Transverse colon (tissue), 4 donors: ENCODE measurements around the gene IL17RD. TPM values are rescaled to one million over a fixed set of nuclear protein-coding genes. Genes with fewer than 3 reads are reported as not detected.

Experiments used
- DNase-seq: peaks from one replicate; pipeline ENCODE4 v3.0.0-alpha.2; 2019
- H3K27ac ChIP-seq, 4 donors: fragments of 200-600 bp; sonication (generic); 2 replicates each; pipeline ENCODE4 v1.5.1; 2016 to 2018; ENCODE audit warnings: inconsistent platforms in 4 of 4
- H3K27me3 ChIP-seq: fragments of 200-600 bp; sonication (generic); 2 replicates; pipeline ENCODE4 v1.5.1; 2017; ENCODE audit warnings: inconsistent platforms
- H3K36me3 ChIP-seq, 4 donors: fragments of 200-600 bp; sonication (generic); 2 replicates each; pipeline ENCODE4 v1.5.1; 2017 to 2019; ENCODE audit warnings: inconsistent platforms in 4 of 4
- H3K4me1 ChIP-seq, 4 donors: fragments of 200-600 bp; sonication (generic); 2 replicates each; pipeline ENCODE4 v1.5.1; 2017 to 2020; ENCODE audit warnings: inconsistent platforms in 4 of 4
- H3K4me3 ChIP-seq, 4 donors: fragments of 200-600 bp; sonication (generic); 1 replicate in 1 of 4; 2 replicates in 3 of 4; pipeline versions ENCODE4 v1.5.1 to v1.6.1; 2017 to 2019; ENCODE audit warnings: inconsistent platforms in 4 of 4
- H3K9me3 ChIP-seq, 2 donors: fragments of 200-600 bp; sonication (generic); 2 replicates each; pipeline ENCODE4 v1.5.1; 2017 to 2019; ENCODE audit warnings: inconsistent platforms in 2 of 2
- EP300 ChIP-seq: sonication (generic); formaldehyde crosslinking; IDR thresholded peaks from one replicate; pipeline ENCODE4 v1.6.1; 2017; ENCODE audit warnings: antibody characterized with exemption, low read depth
- POLR2A ChIP-seq: fragments of 450-650 bp; IDR thresholded peaks from one replicate; pipeline ENCODE4 v1.6.1; 2016; ENCODE audit warnings: antibody characterized with exemption, mild to moderate bottlenecking, moderate library complexity
- POLR2AphosphoS5 ChIP-seq, 3 donors: sonication (generic); formaldehyde crosslinking; IDR thresholded peaks; one replicate each; pipeline ENCODE4 v1.6.1; 2016; ENCODE audit warnings: antibody characterized with exemption in 3 of 3
- WGBS, 2 donors: methylation state at CpG; one replicate each; pipeline ENCODE4 v1.1.5; 2018; ENCODE audit warnings: low coverage in 1 of 2; 5-methylcytosine and 5-hydroxymethylcytosine counted together
- in situ Hi-C, 4 donors: fragments of 200-750 bp; cut with MboI; loops; one replicate each; pipeline versions ENCODE4 v1.15.0 to v1.15.1; 2017; ENCODE audit warnings: low sequenced_read_pairs in 3 of 4, low pct_ligation_motif_present in 1 of 4, low pct_unique_long_range_greater_than_20kb in 1 of 4
- intact Hi-C: fragments of 100-400 bp; cut with DNase I; formaldehyde crosslinking; loops from one replicate; pipeline ENCODE4 v1.15.1; 2023; ENCODE audit warnings: low total_unique reads
- total RNA-seq, 4 donors: library from RNA; depleted of rRNA; stranded (reverse); fragments of >200 nt; gene quantifications; one replicate each; pipeline ENCODE4 v1.1.0, GENCODE V29; 2016
- TF ChIP-seq, protein P1 (sequence below), 5 experiments: fragments of 200-600 bp in 3 of 5; fragments of 450-650 bp in 2 of 5; sonication (generic) in 3 of 5; IDR thresholded peaks; 1 replicate in 2 of 5; 2 replicates in 3 of 5; pipeline ENCODE4 v1.5.1; 2016 to 2017; ENCODE audit warnings: antibody characterized with exemption in 5 of 5, inconsistent platforms in 3 of 5, mild to moderate bottlenecking in 2 of 5, moderate library complexity in 1 of 5

IL17RD gene
- total RNA-seq, 4 donors from 2014 or later: 1.9 to 40.4 (median 2.7) TPM

DNA sequence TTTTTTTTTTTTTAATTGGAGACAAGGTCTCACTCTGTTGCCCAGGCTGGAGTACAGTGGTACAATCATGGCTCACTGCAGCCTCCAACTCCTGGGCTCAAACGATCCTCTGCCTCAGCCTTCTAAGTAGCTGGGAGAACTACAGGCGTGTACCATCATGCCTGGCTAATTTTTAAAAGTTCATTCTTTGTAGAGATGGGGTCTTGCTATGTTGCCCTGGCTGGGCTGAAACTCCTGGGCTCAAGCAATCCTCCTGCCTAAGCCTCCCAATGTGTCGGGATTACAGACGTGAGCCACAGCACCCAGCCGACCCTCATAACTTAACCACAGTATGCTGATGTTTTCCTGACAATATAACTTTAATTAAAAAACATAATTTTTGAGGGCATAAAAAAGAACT is 24.3 kb downstream of the IL17RD start:
- TF ChIP-seq EP300 (no peak), POLR2AphosphoS5 (IDR thresholded peaks at IDR 0.05) (no peak), POLR2A (no peak)
- TF ChIP-seq, protein P1, sequence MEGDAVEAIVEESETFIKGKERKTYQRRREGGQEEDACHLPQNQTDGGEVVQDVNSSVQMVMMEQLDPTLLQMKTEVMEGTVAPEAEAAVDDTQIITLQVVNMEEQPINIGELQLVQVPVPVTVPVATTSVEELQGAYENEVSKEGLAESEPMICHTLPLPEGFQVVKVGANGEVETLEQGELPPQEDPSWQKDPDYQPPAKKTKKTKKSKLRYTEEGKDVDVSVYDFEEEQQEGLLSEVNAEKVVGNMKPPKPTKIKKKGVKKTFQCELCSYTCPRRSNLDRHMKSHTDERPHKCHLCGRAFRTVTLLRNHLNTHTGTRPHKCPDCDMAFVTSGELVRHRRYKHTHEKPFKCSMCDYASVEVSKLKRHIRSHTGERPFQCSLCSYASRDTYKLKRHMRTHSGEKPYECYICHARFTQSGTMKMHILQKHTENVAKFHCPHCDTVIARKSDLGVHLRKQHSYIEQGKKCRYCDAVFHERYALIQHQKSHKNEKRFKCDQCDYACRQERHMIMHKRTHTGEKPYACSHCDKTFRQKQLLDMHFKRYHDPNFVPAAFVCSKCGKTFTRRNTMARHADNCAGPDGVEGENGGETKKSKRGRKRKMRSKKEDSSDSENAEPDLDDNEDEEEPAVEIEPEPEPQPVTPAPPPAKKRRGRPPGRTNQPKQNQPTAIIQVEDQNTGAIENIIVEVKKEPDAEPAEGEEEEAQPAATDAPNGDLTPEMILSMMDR (IDR thresholded peaks at IDR 0.05): no peak
- Histone ChIP-seq H3K4me1 (no peaks in the 10 kb centered on the region), H3K4me3 (no peak overlapping the region), H3K36me3 (no peaks in the 10 kb centered on the region), H3K27me3 (no peaks in the 10 kb centered on the region), H3K27ac (no peak overlapping the region), H3K9me3 (no peaks in the 10 kb centered on the region)
- in situ Hi-C loops: no loop called here
- intact Hi-C loops: no loop called here
- no peak for DNase-seq
- 90 to 100% methylated on average over 3 to 5 of the region's 5 CpGs for WGBS, 2 donors

DNA sequence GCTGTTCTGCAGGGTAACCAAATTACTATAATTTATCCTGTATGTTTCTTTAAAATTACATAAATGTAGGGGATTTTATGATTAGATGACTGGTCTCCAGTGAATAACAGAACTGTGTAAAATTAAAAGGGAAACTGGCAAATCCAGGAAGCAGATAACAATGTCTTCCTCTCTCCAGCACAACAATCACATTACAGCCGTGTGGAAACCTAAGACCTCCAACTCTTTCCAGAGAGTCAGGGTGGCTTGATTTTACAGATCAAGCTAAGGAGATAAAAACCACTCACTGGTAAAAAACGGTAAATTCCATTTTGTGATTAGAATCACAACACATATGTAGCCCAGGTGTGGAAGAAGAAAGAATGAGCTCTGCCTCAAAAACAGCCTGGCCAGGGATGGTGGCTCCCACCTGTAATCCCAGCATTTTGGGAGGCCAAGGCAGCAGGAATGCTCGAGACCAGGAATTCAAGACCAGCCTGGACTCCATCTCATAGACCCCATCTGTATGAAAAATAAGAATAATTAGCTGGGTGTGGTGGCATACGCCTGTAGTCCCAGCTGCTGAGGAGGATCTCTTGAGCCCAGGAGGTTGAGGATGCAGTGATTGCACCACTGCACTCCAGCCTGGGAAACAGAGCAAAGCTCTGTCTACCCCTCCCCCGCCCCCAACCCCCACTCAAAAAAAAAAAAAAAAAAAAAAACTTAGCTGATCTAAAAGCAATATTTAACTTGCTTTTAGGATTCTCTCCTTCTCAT is 29.0 kb downstream of the IL17RD start:
- Histone ChIP-seq H3K27ac (no peak overlapping the region), H3K36me3 (no peaks in the 10 kb centered on the region), H3K9me3 (no peaks in the 10 kb centered on the region), H3K4me3 (no peak overlapping the region), H3K27me3 (no peaks in the 10 kb centered on the region), H3K4me1 (no peaks in the 10 kb centered on the region)
- 72 to 86% methylated on average over 3 to 5 of the region's 5 CpGs for WGBS, 2 donors
- in situ Hi-C loops: no loop called here
- intact Hi-C loops: no loop called here
- TF ChIP-seq POLR2AphosphoS5 (IDR thresholded peaks at IDR 0.05) (no peak), EP300 (no peak), POLR2A (no peak)
- TF ChIP-seq, protein P1 (IDR thresholded peaks at IDR 0.05): no peak
- DNase-seq: no peak

DNA sequence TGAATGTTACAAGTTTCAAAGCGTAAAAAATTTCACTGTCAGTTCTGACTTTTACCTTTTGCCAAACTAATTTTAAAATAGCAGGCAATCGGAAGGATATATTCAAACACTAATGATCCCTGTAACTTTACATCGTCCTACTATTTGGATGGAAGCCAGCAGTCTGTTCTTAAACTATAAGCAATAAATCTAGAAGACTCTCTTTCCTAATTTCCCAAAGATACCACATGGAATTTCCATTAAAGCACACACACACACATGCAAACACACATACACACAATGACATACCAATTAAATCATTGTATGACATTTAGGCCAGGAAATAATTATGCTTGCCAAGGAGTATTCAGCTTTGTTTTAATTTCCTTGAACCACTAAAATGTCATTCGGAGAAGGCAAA is 32.0 kb downstream of the IL17RD start:
- no peak overlapping the region for H3K27ac ChIP-seq
- no peak for DNase-seq
- 68 to 69% methylated on average over 4 of the region's 4 CpGs for WGBS, 2 donors
- no peaks in the 10 kb centered on the region for H3K9me3 ChIP-seq
- intact Hi-C loops (no loop called here), in situ Hi-C loops (no loop called here)
- TF ChIP-seq POLR2AphosphoS5 (IDR thresholded peaks at IDR 0.05) (no peak), POLR2A (no peak), EP300 (no peak)
- TF ChIP-seq, protein P1 (IDR thresholded peaks at IDR 0.05): no peak
- no peaks in the 10 kb centered on the region for H3K36me3 ChIP-seq
- H3K27me3 ChIP-seq: no peaks in the 10 kb centered on the region
- no peaks in the 10 kb centered on the region for H3K4me1 ChIP-seq
- no peak overlapping the region for H3K4me3 ChIP-seq

DNA sequence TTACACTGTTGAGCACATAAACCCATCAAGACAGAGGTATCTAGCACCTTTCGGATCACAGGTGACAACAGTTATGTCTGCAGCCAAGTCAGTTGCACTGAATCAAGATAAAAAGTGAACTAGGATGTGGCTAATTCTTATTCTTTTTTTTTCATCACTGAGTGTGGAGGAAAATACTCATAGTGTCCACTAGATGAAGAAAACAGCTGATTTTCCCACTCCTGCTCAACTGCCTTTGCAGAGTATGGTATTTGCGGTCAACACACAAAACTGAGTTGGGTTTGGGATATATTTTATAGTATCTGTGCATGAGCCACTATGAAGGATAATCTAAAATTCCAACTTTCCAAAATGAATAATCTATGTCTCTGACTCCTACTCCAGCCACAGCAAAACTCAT is 32.5 kb downstream of the IL17RD start:
- no peak for DNase-seq
- TF ChIP-seq, protein P1 (IDR thresholded peaks at IDR 0.05): no peak
- TF ChIP-seq POLR2AphosphoS5 (IDR thresholded peaks at IDR 0.05) (no peak), POLR2A (no peak), EP300 (no peak)
- intact Hi-C loops (no loop called here), in situ Hi-C loops (no loop called here)
- Histone ChIP-seq H3K27me3 (no peaks in the 10 kb centered on the region), H3K27ac (no peak overlapping the region), H3K9me3 (no peaks in the 10 kb centered on the region), H3K4me1 (no peaks in the 10 kb centered on the region), H3K4me3 (no peak overlapping the region), H3K36me3 (no peaks in the 10 kb centered on the region)
- 86 to 92% methylated on average over 1 to 2 of the region's 2 CpGs for WGBS, 2 donors
